GM12878 (cell line): ENCODE measurements around the gene TLL2. TPM values are rescaled to one million over a fixed set of nuclear protein-coding genes. Genes with fewer than 3 reads are reported as not detected.

Experiments
- CBFB ChIP-seq: IDR thresholded peaks from 2 replicates; pipeline ENCODE4 v1.6.1; 2016; ENCODE audit warnings: antibody characterized with exemption, low read depth
- CBX5 ChIP-seq: sonication (generic); IDR thresholded peaks from 2 replicates; pipeline ENCODE4 v1.6.1; 2016; ENCODE audit warnings: low read depth, moderate library complexity, mild to moderate bottlenecking, inconsistent platforms
- EED ChIP-seq: sonication (generic); IDR thresholded peaks from 2 replicates; pipeline ENCODE4 v1.6.1; 2016; ENCODE audit warnings: antibody characterized with exemption, low read depth
- ETV6 ChIP-seq, 2 experiments: fragments of 450-650 bp in 1 of 2; IDR thresholded peaks in 1 of 2; conservative IDR thresholded peaks in 1 of 2; 2 replicates each; pipeline ENCODE4 v1.6.1; 2014; ENCODE audit warnings: antibody characterized with exemption in 1 of 2, borderline replicate concordance in 1 of 2, low read depth in 1 of 2, mild to moderate bottlenecking in 1 of 2, moderate library complexity in 1 of 2
- HCFC1 ChIP-seq: fragments of 150-350 bp; IDR thresholded peaks from 2 replicates; pipeline ENCODE4 v1.6.1; 2014; ENCODE audit warnings: low read length
- JUND ChIP-seq: IDR thresholded peaks from 2 replicates; pipeline ENCODE4 v1.6.1; 2012; ENCODE audit warnings: low read depth, mild to moderate bottlenecking, low read length, improper control_type of control experiment, moderate library complexity
- KLF5 ChIP-seq: fragments of 450-650 bp; IDR thresholded peaks from 2 replicates; pipeline ENCODE4 v1.6.1; 2014; ENCODE audit warnings: mild to moderate bottlenecking; ENCODE audit not compliant: partially characterized antibody
- MEF2B ChIP-seq: fragments of 450-650 bp; IDR thresholded peaks from 2 replicates; pipeline ENCODE4 v1.6.1; 2018; ENCODE audit warnings: mild to moderate bottlenecking, moderate library complexity; ENCODE audit not compliant: partially characterized antibody, poor library complexity, severe bottlenecking
- MTA2 ChIP-seq: fragments of 450-650 bp; IDR thresholded peaks from 2 replicates; pipeline ENCODE4 v1.6.1; 2016; ENCODE audit warnings: low read depth, mild to moderate bottlenecking, moderate library complexity
- NFXL1 ChIP-seq: fragments of 450-650 bp; IDR thresholded peaks from 2 replicates; pipeline ENCODE4 v1.6.1; 2017; ENCODE audit warnings: antibody characterized with exemption, mild to moderate bottlenecking, borderline replicate concordance
- PML ChIP-seq: IDR thresholded peaks from 2 replicates; pipeline ENCODE4 v1.6.1; 2012; ENCODE audit warnings: low read length, inconsistent platforms
- RFX5 ChIP-seq: IDR thresholded peaks from 2 replicates; pipeline ENCODE4 v1.6.1; 2011; ENCODE audit warnings: low read depth, low read length, improper control_type of control experiment
- SMAD5 ChIP-seq: IDR thresholded peaks from 2 replicates; pipeline ENCODE4 v1.6.1; 2016; ENCODE audit warnings: antibody characterized with exemption, low read depth
- SMC3 ChIP-seq: IDR thresholded peaks from 2 replicates; pipeline ENCODE4 v1.6.1; 2011; ENCODE audit warnings: low read length, improper control_type of control experiment, borderline replicate concordance
- SP1 ChIP-seq: IDR thresholded peaks from one replicate; pipeline ENCODE4 v1.6.1; 2011; ENCODE audit warnings: low read depth, low read length
- SUPT20H ChIP-seq: IDR thresholded peaks from 2 replicates; pipeline ENCODE4 v1.6.1; 2011; ENCODE audit warnings: low read depth, mild to moderate bottlenecking, low read length, moderate library complexity, borderline replicate concordance; ENCODE audit not compliant: control insufficient read depth
- SUZ12 ChIP-seq: fragments of 200-600 bp; sonication (generic); IDR thresholded peaks from one replicate; pipeline ENCODE4 v1.6.1; 2018; ENCODE audit warnings: antibody characterized with exemption, mild to moderate bottlenecking; ENCODE audit not compliant: unreplicated experiment
- TARDBP ChIP-seq: IDR thresholded peaks from 2 replicates; pipeline ENCODE4 v1.6.1; 2016; ENCODE audit warnings: borderline replicate concordance
- ZNF384 ChIP-seq: IDR thresholded peaks from 2 replicates; pipeline ENCODE4 v1.6.1; 2012; ENCODE audit warnings: low read depth, mild to moderate bottlenecking, low read length, improper control_type of control experiment, borderline replicate concordance
- ZNF622 ChIP-seq: fragments of 450-650 bp; IDR thresholded peaks from 2 replicates; pipeline ENCODE4 v1.6.1; 2017; ENCODE audit warnings: mild to moderate bottlenecking, inconsistent platforms
- ZZZ3 ChIP-seq: IDR thresholded peaks from 2 replicates; pipeline ENCODE4 v1.6.1; 2011; ENCODE audit warnings: low read depth; ENCODE audit not compliant: control insufficient read depth, insufficient read length
- polyA plus RNA-seq, 11 experiments: library from polyadenylated mRNA; depleted of rRNA in 4 of 11; unstranded in 6 of 11; stranded (reverse) in 5 of 11; fragments of >200 nt; fragmentation: Nextera tagmentation in 4 of 11; fragmentation: Illumina TruSeq in 1 of 11; extraction: Ambion mirVana in 4 of 11; extraction: Trizol in 1 of 11; gene quantifications; 1 replicate in 1 of 11; 2 replicates in 10 of 11; pipeline versions ENCODE4 v1.2.1 to v1.2.3, GENCODE V29; 2011 to 2016; ENCODE audit warnings: inconsistent platforms in 2 of 11, missing spikeins in 2 of 11, low read depth in 1 of 11
- total RNA-seq, 4 experiments: library from RNA; depleted of rRNA in 3 of 4; stranded (reverse); fragments of >200 nt in 3 of 4; fragmentation: Illumina TruSeq in 1 of 4; extraction: Trizol in 1 of 4; gene quantifications; 2 replicates each; pipeline versions ENCODE4 v1.2.1 to v1.2.3, GENCODE V29; 2013 to 2021
- TF ChIP-seq, protein P1 (sequence below): fragments of 450-650 bp; IDR thresholded peaks from 2 replicates; pipeline ENCODE4 v1.6.1; 2016; ENCODE audit warnings: mild to moderate bottlenecking
- TF ChIP-seq, protein P2 (sequence below): IDR thresholded peaks from 2 replicates; pipeline ENCODE4 v1.6.1; 2012; ENCODE audit warnings: low read depth, low read length, improper control_type of control experiment
- TF ChIP-seq, protein P3 (sequence below): fragments of 150-350 bp; IDR thresholded peaks from 2 replicates; pipeline ENCODE4 v1.6.1; 2014; ENCODE audit warnings: mild to moderate bottlenecking, low read depth, low read length
- TF ChIP-seq, protein P4 (sequence below): fragments of 450-650 bp; IDR thresholded peaks from 2 replicates; pipeline ENCODE4 v1.6.1; 2017; ENCODE audit warnings: borderline replicate concordance

Gene TLL2
- total and polyA plus RNA-seq, 10 of the 15 experiments (the other 5 are each of a cell fraction or from before 2014, with no cell fraction given): 0.02 to 2.1 (median 0.52) TPM

DNA sequence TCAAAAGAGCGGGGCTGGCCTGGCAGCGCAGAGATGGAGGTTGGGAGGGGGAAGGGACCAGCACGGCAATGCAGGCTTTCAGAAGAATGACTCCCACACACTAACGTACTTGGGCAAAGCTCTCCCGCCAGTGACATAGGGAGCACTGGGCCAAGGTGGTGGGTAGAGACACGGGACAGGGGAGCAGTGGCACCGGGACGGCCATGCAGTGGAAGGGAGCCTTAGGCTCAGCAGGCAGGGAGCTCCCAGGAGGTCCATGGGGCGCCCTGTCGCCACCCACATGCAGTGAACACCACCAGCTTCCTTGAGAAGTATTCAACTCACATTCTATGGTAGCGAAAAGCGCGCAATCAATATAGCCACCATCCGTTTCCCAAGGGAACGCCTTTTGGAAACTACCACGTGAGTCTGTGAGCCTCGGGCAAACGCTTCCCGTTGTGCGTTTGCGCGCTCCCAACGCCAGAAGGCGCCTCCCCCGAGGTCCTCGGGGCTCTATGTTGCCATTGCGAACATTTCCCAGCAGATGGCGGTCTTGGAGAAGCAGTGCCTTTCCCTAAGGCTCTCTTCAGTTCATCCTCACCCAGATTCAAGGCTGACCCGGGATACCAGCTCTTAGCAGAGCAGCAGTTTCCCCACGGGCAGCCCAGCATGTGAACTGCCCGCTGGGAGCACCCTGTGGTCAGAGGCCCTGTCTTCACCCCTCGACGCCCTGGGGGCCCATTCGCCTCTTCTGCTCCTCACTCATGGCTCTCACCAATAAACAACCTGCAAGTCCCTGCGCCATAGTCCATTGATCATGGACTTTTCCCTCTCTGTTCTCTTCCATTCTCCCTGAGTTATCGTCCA, 138.5 kb downstream of the TLL2 start (continued):
- TF ChIP-seq JUND (no peak), SUZ12 (no peak), ZNF384 (no peak), SP1 (no peak), CBFB (no peak), ZNF622 (no peak), KLF5 (peak; percentile 29), MTA2 (no peak), MEF2B (peak; percentile 76), ZZZ3 (no peak), EED (peak; percentile 42; the same call in 1 of the 2 replicates), CBX5 (no peak), HCFC1 (no peak), SUPT20H (no peak), PML (no peak), ETV6 (conservative IDR thresholded peaks at IDR 0.05 in 1 of 2, IDR thresholded peaks at IDR 0.05 in 1 of 2; ENCODE audit: borderline replicate concordance in 1 of 2, low read depth in 1 of 2) (no peak), TARDBP (no peak), SMAD5 (no peak), RFX5 (no peak), NFXL1 (no peak), SMC3 (peak; percentile 62; the same call in 1 of the 2 replicates)
- TF ChIP-seq, protein P1, sequence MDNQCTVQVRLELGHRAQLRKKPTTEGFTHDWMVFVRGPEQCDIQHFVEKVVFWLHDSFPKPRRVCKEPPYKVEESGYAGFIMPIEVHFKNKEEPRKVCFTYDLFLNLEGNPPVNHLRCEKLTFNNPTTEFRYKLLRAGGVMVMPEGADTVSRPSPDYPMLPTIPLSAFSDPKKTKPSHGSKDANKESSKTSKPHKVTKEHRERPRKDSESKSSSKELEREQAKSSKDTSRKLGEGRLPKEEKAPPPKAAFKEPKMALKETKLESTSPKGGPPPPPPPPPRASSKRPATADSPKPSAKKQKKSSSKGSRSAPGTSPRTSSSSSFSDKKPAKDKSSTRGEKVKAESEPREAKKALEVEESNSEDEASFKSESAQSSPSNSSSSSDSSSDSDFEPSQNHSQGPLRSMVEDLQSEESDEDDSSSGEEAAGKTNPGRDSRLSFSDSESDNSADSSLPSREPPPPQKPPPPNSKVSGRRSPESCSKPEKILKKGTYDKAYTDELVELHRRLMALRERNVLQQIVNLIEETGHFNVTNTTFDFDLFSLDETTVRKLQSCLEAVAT: 0 out of 2 replicates have a peak, but pooled peaks have one; percentile 29
- TF ChIP-seq, protein P2, sequence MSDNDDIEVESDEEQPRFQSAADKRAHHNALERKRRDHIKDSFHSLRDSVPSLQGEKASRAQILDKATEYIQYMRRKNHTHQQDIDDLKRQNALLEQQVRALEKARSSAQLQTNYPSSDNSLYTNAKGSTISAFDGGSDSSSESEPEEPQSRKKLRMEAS: no peak
- TF ChIP-seq, protein P3, sequence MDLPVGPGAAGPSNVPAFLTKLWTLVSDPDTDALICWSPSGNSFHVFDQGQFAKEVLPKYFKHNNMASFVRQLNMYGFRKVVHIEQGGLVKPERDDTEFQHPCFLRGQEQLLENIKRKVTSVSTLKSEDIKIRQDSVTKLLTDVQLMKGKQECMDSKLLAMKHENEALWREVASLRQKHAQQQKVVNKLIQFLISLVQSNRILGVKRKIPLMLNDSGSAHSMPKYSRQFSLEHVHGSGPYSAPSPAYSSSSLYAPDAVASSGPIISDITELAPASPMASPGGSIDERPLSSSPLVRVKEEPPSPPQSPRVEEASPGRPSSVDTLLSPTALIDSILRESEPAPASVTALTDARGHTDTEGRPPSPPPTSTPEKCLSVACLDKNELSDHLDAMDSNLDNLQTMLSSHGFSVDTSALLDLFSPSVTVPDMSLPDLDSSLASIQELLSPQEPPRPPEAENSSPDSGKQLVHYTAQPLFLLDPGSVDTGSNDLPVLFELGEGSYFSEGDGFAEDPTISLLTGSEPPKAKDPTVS: no peak
- TF ChIP-seq, protein P4, sequence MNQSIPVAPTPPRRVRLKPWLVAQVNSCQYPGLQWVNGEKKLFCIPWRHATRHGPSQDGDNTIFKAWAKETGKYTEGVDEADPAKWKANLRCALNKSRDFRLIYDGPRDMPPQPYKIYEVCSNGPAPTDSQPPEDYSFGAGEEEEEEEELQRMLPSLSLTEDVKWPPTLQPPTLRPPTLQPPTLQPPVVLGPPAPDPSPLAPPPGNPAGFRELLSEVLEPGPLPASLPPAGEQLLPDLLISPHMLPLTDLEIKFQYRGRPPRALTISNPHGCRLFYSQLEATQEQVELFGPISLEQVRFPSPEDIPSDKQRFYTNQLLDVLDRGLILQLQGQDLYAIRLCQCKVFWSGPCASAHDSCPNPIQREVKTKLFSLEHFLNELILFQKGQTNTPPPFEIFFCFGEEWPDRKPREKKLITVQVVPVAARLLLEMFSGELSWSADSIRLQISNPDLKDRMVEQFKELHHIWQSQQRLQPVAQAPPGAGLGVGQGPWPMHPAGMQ: no peak
